NCI-H460 (cell line): Measurements from ENCODE around the gene HSPBP1. TPM values are rescaled to one million over a fixed set of nuclear protein-coding genes. Genes with fewer than 3 reads are reported as not detected.

Source experiments
- DNase-seq: peaks from one replicate; pipeline ENCODE4 v3.0.0-alpha.2; 2016; ENCODE audit warnings: low read depth; ENCODE audit errors: extremely low read depth
- total RNA-seq: library from RNA; depleted of rRNA; stranded (reverse); fragments of >200 nt; shearing (Covaris generic); gene quantifications from 2 replicates; pipeline ENCODE4 v1.2.3, GENCODE V29; 2014

The HSPBP1 gene
- total RNA-seq, 1 experiment from 2014 or later: 33.4 TPM

DNA sequence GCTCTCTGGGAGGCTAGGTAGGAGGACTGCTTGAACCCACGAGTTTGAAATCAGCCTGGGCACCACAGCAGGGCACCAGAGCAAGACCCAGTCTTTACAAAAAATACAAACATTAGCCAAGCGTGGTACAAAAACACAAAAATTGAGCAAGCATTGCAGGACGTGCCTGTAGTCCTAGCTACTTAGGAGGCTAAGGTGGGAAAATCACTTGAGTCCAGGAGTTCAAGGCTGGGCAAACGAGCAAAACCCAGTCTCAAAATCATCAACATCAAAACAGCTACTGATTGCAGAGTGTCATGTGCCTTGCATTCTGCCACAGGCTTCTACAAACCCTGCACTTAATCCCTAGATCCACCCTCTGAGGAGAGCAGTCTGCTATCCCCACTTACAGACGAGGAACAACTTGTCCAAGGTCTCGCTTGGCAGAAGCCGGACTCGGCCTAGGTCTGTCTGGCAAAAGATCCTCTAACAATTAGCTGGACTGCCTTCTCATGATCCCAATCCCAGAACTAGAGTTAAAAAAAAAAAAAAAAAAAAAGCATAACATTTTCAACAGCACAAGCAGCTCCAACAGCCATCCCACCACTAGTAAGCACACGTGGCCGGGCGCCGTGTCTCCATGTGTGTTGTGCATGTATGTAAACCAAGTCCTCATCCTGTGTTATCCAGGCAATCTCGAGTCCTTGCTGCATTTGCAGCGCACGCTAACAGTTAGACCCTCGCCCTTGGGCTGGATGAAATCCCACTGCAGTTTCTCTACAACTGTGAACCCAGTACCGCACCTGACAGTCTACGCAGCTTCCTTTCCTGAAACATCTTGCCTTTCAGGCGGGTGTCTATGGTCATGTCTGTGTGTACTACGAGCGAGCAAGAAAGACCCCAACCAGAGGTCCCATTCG lies 23.1 kb downstream of the HSPBP1 start:
- no peak for DNase-seq

DNA sequence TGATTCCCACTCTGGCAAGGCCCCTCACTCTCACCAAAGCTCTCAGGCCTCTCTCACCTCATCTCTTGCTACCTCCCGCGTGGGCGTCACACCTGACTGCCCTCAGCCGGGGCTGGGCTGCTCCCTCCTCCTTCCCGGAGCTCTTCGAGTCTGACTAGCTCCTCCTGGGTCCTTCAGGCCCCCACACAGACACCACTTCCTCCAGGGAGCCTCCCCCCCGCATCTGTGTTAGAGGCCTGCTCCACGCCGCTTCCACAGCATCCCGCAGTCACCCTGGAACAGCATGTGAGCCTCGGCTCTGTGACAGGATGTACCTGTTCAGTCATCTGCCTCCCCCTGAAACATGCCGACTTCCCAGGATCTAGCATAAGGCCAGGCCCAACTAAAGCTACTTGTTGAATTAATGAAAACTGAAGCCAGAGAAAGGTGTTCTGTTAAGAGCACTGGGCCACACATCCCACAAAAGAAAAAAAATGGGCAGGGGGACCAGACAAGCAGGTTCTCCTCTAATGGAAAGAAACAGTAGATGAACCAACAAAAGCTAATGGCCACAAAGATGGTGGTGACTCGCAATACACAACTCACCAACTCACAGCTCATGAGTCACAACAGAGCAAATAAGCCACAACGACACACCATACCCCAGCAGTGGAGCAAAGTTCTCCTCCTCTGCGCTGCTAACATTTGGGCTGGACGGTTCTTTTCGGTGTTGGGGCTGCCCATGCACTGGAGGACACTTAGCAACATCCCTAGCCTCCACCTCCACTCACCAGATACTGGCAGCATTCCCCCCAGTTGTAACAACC lies 24.1 kb downstream of the HSPBP1 start:
- DNase-seq: no peak

DNA sequence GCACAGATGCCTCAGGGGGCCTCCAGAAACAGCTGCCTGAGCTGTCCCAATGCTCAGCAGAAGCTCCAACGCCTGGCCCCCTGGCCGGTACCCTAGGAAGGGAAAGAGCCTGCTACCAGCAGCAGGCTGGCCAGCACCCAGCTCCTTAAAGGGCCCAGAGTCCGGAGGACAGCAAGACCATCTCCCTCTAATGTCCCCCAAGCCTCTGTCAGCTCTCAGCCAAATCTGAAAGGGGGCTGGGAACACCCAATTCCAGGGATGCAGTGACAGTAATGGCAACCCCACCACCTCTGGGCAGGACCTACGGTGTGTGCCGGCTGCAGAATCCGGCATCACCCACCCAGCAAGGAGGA lies 25.3 kb downstream of the HSPBP1 start:
- no peak for DNase-seq

DNA sequence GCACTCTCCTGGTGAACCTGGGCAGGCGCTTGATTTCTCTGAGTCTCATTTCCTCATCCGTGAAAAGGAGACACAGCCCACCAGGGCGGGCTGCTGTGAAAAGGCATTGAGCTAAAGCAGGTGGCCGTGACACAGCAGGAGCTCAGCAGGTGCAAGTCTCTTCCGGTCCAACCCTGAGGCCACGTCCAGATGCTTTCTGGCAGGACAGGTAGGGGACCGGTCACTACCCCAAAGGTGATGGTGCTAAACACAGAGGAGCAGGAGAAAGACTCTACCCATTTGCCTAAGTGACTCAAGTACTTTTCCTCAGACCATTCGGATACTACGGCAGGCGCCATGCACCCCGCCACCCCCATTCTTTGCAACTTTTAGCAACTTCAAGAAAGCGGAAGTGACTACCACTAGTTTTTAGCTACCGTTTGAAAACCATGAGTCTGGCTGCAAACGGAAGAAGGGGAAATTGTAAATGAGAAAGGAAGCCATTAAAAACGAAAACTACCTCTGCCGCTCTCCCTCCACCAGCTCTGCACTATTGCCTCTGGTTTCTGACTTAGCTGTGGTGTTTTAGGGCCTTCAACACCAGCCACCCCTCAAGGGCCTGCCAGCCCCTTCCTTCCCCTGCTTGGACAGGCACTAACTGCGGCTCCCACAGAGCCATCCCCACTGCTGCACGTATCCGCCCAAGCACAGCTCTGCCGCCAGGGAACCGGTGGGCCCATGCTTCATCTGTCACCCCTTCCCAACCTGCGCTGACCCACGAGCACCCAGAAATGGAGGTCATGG lies 25.9 kb downstream of the HSPBP1 start:
- no peak for DNase-seq

DNA sequence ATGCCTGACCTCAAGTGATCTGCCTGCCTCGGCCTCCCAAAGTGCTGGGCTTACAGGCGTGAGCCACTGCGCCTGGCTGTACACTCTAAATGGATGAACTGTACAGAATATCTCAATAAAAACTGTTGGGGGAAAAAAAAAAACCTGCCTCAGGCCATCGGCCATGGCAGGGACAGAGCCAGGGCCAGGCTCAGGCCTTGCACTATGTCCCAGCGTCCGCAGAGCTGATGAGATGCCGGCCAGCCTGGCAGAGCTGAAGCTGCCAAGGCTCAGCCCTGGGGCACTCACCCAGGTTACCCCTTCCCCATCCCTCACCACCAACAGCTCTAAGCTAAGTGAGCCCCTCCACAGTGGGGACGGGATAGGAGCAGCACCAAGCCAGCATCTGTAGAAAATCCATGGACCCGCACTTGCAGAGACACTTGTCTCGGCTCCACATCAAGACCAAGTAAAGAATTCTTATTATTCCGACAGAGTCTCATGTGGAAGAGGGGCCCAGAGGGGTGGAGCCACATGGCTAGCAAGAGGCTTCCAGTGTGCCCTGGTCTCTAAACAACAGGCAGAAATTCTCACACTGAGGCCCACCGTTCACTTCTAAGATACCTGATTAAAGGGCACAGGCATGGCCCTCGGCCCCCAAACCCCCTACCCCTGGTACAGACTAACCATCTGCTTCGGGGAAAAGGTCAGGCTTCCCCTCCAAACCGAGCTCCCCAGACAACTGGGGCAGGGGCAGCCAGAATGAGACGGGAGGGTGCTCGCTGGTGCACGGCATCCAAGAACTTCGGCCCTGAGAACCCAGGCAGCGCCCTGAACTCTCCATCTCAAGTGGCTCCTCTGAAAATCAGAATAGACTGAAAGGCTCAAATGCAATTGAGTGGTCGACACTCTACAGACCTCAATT lies 26.9 kb downstream of the HSPBP1 start:
- no peak for DNase-seq

DNA sequence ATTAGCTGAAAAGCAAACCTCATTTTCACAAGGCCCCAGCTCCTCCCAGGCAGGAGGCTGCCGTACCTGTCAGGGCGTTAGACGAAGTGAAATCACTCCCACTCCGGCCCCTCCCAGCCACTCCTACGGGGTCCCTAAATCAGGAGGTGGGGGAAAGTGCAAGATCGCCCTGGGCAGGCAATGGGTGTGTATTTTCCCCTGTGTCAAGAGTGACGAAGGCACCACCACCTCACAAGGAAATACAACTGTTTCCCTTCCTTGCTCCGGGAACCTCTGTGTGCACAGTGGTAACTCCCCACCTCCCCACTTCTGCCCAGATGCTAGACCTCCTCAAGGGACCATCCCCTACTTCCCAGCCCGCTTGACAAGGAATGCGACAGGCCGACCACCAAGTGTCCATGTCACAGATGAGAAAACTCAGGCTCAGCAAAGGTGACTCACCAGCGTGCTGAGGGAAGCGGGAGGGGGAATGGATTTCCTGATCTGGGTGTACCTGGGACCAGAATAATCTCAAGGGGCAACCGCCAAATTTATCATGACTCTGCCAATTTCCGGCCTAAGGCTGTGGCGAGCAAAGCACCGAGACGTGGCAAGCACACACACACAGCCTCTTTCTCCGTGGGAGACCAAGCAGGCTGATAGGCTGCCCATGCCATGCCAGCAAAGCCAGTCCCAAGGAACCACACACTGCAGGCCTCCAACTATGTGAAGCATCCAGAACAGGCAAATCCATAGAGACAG lies 28.4 kb downstream of the HSPBP1 start:
- no peak for DNase-seq

DNA sequence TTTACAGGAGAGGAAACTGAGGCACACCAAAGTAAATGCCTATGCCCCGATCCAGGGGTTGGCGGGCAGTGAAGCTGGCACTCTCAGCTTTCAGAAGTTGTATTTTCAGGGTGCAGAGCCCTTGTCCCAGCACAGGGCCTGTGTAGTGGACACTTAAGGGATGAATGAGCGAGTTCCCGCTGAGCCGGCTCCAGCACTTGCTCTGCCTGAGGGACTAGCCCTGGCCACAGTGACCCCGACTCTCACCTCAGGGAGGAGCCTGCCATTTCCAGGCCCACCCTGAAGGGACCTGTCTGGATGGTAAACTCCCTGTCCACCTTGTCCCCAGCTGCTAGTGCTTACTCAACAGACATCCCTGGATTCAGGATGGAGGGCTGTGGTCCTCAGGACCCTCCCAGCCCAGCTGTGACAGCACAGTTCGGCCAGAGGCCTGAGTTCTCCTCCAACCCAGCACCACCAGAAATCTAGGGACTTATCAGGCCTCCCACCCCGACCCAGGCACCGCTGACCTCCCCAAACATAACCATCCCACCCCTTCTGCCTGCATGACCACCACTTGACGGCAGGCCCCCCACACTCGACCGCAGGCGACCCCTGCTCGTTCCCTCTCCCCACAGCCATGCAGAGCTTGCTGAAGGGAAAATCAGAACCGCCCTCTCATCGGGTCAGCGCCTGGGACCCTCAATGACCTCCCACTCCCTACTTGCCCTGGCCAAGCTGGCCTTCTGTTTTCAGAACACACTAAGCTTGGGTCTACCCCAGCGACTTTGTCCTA lies 29.5 kb downstream of the HSPBP1 start:
- no peak for DNase-seq

DNA sequence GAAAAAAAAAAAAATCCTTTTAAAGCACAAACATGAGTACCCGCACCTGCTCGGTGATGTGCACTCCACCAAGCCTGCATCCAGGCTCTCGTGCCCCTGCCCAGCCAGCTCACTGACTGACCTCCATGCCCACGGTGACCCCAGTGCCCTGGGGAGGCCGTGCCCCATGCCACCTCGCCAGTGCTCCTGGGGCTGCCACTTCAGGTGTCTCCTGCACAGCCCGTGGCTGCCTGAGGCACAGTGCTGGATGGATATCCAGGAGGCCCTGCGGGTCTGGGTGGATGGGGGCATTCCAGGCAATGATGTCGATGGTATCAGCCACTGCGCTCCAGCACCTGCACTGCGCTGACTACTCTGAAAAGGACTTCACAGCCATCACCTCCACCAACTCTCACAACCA lies 30.1 kb downstream of the HSPBP1 start:
- no peak for DNase-seq

DNA sequence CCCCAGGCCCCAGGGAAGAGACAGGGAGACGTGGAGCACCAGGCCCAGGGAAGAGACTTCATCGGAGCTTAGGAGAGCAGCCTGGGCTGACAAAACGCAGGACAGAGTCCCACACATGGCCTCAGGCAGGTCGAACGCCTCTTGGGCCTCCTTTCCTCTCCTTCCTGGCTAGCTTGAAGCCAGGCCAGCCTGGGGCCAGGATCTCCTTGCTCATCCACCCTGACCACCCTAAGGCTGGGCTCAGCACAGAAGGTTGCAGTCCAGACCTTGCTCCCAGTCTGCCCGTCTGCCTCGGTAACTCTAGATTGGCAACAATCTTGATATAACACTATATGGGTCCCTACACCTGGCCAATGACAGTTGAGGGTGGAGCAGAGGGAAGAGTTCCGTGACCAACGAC lies 31.2 kb downstream of the HSPBP1 start:
- no peak for DNase-seq

DNA sequence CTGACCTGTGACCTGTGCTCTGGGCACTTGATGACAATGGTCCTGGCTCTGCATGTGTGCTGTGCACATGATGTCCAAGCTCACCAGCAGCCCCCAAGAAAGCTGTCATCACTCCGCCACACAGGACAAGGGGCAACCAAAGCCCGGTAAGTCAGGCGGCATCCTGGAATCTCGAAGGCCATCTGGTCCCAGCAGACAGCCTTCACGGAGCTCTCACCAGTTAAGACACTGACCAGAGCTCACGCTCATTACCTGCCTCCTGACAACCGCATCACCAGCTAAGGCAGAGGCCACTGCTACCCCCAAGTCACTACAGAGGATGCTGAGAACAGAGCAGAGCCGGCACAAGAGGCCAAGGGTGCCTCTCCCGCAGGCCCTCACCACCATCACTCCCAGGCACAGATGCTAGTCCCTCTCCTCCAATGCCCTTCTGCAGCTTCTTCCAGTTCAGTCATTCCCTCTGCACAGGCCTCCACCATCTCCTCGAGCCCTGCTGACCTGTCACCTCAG lies 31.7 kb downstream of the HSPBP1 start:
- no peak for DNase-seq

DNA sequence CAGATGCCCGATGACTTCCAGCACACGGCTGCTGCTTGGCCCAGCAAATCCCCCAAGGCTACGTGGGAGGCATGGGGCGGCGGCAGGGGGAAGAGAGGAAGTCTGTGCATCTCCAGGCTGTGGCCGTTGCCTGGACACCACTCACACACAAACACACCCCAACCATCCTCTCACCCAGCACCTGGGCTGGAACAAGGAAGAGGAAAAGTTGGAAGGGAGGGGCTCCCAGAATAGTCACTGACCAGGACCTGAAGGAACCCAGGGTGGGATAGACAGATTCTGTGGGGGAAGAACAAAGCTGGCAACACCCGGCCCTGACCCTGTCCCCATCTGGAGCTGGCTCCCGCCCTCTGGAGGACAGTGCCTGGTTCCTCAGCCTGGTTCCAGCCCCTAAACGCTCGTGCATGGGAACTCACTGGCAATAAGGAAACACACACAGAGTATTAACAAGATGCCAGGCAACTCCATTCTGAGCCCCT lies 32.2 kb downstream of the HSPBP1 start:
- DNase-seq: no peak

DNA sequence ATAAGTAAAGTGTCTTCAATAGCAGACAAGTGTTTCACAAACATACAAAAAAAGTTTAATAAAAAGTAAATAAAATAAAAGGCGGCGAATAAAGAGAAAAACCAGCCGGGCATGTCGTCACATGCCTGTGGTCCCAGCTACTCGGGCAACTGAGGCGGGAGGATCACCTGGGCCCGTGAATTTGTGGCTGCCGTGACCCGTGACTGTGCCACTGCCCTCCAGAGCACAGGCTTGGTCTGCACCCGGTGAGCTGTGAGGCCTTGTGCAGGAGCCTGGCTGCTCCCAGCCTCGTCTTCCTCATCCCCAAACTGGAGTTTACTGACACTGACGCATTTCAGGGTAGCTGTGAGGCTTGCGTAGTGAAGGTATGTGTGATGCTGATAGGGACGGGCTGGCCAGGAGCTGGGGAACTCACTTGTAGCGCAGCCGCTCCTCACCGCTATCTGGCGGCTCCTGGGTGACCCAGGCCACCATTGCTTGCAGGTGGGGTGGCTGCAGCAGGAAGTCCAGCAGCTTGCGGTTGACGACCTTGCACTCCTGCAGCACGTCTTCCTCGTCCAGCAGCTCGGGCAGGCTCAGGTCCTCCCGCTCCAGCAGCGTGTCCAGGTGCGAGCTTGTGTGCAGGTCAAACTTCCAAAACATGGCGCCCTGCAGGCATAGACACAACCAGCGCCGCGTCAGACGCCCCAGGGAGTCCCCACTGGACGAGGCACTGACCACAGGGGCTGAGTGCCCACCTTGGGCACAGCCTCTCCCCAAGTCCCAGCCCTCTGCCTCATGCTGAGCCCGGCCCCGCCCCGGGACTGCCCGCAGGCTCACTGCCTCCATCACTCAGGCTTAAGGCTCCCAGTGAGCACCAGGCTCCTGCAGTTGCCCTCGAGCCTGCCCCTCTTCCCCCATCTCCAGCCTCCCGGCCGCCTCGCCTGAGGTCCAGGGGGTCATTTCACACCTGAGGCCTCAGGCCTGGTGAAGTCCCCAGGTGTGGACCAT lies 33.2 kb downstream of the HSPBP1 start:
- DNase-seq: no peak

DNA sequence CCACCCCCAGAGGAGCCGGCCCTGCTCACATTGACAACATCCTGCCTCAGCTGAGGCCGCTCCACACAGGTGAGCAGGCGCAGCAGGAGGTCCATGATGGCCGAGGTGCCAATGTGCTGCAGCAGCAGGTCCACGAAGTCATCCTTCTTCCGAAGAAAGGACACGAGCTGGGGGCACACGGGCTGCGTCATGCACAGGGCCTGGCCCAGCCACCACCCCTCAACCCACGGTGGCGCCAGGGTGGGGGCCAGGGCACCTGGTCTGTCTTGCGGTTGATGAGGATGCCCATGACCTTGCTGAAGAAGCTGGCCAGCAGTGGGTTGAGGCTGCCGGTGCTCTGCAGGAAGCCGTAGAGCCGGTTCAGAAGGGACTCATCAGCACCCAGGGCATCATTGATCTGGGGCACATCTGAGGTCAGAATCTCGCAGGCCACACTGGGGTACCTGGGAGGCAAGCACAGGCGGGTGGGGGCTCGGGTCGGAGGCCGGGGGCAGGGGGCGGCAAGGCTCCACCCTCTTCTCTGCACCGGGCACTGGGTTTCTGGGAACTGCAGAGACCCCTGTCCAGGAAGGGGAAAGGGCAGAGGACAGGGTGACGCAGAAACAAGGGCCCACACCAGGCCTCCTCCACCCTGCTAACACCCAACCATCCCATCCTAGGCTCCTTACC lies 34.5 kb downstream of the HSPBP1 start:
- DNase-seq: no peak

DNA sequence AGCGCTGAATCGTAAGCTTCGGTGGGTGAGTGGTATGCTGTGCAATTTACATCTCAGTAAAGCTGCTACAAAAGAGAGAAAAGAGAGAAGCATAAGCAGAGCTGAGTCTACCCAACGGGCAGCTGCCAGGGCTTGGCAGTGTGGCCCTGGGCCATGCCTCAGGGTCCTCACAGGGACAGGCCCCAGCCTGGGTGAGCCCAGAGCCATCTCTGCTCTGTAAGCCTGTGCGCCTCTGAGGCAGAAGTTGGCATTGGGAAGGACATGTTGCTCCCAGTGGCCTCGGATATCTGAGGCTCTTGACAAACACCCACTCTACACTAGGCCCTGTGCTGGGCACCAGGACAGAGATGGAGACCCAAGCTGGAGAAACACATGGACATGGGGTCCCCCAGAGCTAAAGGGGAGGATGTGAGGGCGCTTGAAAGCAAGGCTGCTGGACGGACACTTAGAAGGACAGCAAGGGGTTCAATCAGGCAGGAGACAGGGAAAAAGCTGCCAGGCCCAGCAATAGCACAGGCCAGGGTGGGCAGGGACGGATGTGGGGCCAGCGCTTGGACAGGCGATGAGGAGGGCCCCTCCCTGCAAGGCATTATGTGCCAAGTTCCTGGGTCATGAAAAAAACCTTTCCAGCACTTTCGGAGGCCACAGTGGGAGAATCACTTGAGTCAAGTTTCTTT lies 35.8 kb downstream of the HSPBP1 start:
- DNase-seq: no peak

DNA sequence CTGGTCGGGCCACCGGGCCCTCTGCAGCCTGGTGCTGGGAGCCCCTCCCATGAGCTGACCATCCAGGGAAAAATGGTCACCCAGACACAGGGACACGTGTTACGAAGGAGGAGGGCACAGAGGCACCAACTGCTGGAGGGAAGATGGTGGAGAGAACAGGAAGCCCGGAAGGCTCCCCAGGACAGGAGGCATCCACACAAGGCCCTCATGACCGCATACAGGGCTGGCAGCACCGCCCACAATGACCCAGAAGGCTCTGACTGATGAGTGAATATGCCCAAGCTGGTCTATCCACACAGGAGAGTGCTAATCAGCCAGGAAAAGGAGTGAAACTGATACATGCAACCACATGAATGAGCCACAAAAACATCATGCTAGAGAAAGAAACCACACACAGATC lies 37.4 kb downstream of the HSPBP1 start:
- DNase-seq: no peak

DNA sequence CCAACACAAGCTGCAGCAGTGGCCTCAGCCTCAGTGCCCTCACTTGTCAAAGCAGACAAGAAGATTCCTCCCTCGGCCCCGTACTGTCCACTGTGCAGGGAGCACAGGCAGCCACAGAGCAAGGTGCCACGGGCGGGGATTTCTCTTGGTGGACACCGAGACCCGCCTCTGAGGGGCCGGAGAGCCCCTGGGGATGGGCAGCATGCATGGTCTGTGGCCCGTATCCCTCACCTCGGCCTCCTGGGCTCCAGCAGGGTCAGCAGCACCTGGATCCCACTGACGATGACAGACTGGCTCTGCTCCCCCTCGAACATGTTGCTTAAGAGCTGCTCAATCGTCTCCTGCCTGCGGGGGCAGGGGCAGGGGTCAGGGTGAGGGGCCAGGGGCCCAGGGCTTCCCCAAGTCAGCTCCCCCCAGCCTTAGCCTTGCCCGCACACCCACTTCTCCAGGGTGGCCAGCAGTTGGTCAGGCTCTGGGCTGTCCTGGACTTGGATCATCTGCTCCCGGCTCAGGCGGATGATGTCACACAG lies 37.9 kb downstream of the HSPBP1 start:
- no peak for DNase-seq
